Naive thymus-derived CD4-positive, alpha-beta T cell (primary cell): ENCODE measurements around the gene CCDC71L. TPM values are rescaled to one million over a fixed set of nuclear protein-coding genes. Genes with fewer than 3 reads are reported as not detected.

ENCODE experiments used
- ATAC-seq: fragments of 150-1000 bp; cut with Tn5 transposase; 2 replicates; pipeline ENCODE4 v1.10.0; 2021; ENCODE audit warnings: mild to moderate bottlenecking, moderate library complexity
- CTCF ChIA-PET: fragments of 350-600 bp; sonication (Branson Sonifier 250); formaldehyde crosslinking; loops from one replicate; lab custom pipeline; 2021; ENCODE audit warnings: antibody characterized with exemption; lab: Charles Lee
- POLR2A ChIA-PET: fragments of 350-600 bp; sonication (Branson Sonifier 250); formaldehyde crosslinking; loops from one replicate; lab custom pipeline; 2021; ENCODE audit warnings: antibody characterized with exemption, inconsistent platforms; lab: Charles Lee
- DNase-seq, 9 donors: peaks; one replicate each; pipeline versions ENCODE4 v3.0.0 to v3.0.0-alpha.2; 2020 to 2022; ENCODE audit warnings: mixed read lengths in 1 of 9
- H3K27ac ChIP-seq: one replicate; pipeline ENCODE4 v1.7.0; 2013; ENCODE audit warnings: mild to moderate bottlenecking, low read depth, low read length, moderate library complexity
- H3K27me3 ChIP-seq, 2 donors: one replicate each; pipeline ENCODE4 v1.7.0; 2013; ENCODE audit warnings: low read length in 2 of 2, mild to moderate bottlenecking in 2 of 2, moderate library complexity in 2 of 2; ENCODE audit not compliant: control insufficient read depth in 2 of 2, insufficient read depth in 2 of 2
- H3K36me3 ChIP-seq, 3 experiments: 1 replicate in 2 of 3; 2 replicates in 1 of 3; pipeline ENCODE4 v1.7.0; 2013; ENCODE audit warnings: low read length in 3 of 3, mild to moderate bottlenecking in 3 of 3, moderate library complexity in 1 of 3; ENCODE audit not compliant: insufficient read depth in 3 of 3, control insufficient read depth in 2 of 3
- H3K4me1 ChIP-seq, 2 donors: one replicate each; pipeline ENCODE4 v1.7.0; 2013; ENCODE audit warnings: low read length in 2 of 2, mild to moderate bottlenecking in 2 of 2, moderate library complexity in 1 of 2; ENCODE audit not compliant: control insufficient read depth in 2 of 2, insufficient read depth in 2 of 2
- H3K4me3 ChIP-seq: 2 replicates; pipeline ENCODE4 v1.7.0; 2013; ENCODE audit warnings: mild to moderate bottlenecking, low read length
- H3K9me3 ChIP-seq, 3 experiments: 1 replicate in 2 of 3; 2 replicates in 1 of 3; pipeline ENCODE4 v1.7.0; 2013; ENCODE audit warnings: low read length in 3 of 3; ENCODE audit not compliant: control insufficient read depth in 2 of 3
- H3K27ac Mint-ChIP-seq, 9 donors: one replicate each; pipeline ENCODE4 v1.8.0; 2020 to 2022; ENCODE audit warnings: mixed read lengths in 9 of 9, mild to moderate bottlenecking in 8 of 9, moderate library complexity in 5 of 9, inconsistent platforms in 2 of 9
- H3K27me3 Mint-ChIP-seq, 5 donors: one replicate each; pipeline ENCODE4 v1.8.0; 2021 to 2022; ENCODE audit warnings: mixed read lengths in 5 of 5, mild to moderate bottlenecking in 1 of 5
- H3K36me3 Mint-ChIP-seq, 5 donors: one replicate each; pipeline ENCODE4 v1.8.0; 2020 to 2022; ENCODE audit warnings: mixed read lengths in 5 of 5, mild to moderate bottlenecking in 3 of 5, inconsistent platforms in 1 of 5
- H3K4me1 Mint-ChIP-seq, 7 donors: one replicate each; pipeline ENCODE4 v1.8.0; 2020 to 2022; ENCODE audit warnings: mixed read lengths in 7 of 7, mild to moderate bottlenecking in 3 of 7, inconsistent platforms in 1 of 7
- H3K4me3 Mint-ChIP-seq, 10 donors: one replicate each; pipeline ENCODE4 v1.8.0; 2020 to 2022; ENCODE audit warnings: mild to moderate bottlenecking in 10 of 10, mixed read lengths in 10 of 10, moderate library complexity in 6 of 10, inconsistent platforms in 2 of 10
- H3K9me3 Mint-ChIP-seq, 11 donors: one replicate each; pipeline ENCODE4 v1.8.0; 2020 to 2022; ENCODE audit warnings: mixed read lengths in 11 of 11, mild to moderate bottlenecking in 4 of 11, inconsistent platforms in 1 of 11, moderate library complexity in 1 of 11
- intact Hi-C, 2 donors: fragments of 100-400 bp; cut with micrococcal nuclease; formaldehyde crosslinking; loops; one replicate each; pipeline ENCODE4 v1.15.1; 2023
- polyA plus RNA-seq, 2 donors: library from polyadenylated mRNA; unstranded; fragments of 300-500 nt; fragmentation: Illumina TruSeq; gene quantifications; one replicate each; pipeline ENCODE4 v1.2.3, GENCODE V29; 2021
- total RNA-seq, 6 experiments: library from RNA in 5 of 6; stranded (reverse) in 5 of 6; gene quantifications; 1 replicate in 5 of 6; 2 replicates in 1 of 6; pipeline ENCODE4 v1.2.3 and lab custom pipeline; 2021 to 2026

CCDC71L gene
- total and polyA plus RNA-seq, 7 experiments from 2014 or later = 2.5 to 14.6 (median 12.0) TPM

GRCh38 chr7:106655703-106656498 is 5.1 kb downstream of the CCDC71L start:
- Mint-ChIP-seq H3K27ac (no peak overlapping the region), H3K27me3 (peaks cover 0 to 31% (median 5%) of the 10 kb centered on the region in 5 donors), H3K4me1 (peaks cover 0 to 28% (median 21%) of the 10 kb centered on the region in 7 donors), H3K4me3 (no peak overlapping the region), H3K36me3 (no peaks in the 10 kb centered on the region), H3K9me3 (peaks cover 0 to under 1% (median 0%) of the 10 kb centered on the region in 11 donors)
- ATAC-seq (no peak), DNase-seq (no peak)
- Histone ChIP-seq H3K9me3 (no peaks in the 10 kb centered on the region), H3K36me3 (no peaks in the 10 kb centered on the region), H3K4me3 (no peak overlapping the region), H3K27ac (no peak overlapping the region), H3K27me3 (no peaks in the 10 kb centered on the region), H3K4me1 (peaks cover 8 to 16% of the 10 kb centered on the region in 2 donors)
- ChIA-PET POLR2A (interaction anchor here (0.7 to 0.9 kb wide), 2 partner anchors 17 to 863 kb away, joined by 3 to 4 read pairs; no protein-coding TSS in a partner anchor), CTCF (no interaction called here)
- intact Hi-C loops = loop anchor here in 1 of 2 donors (10.0 kb wide), 1 partner anchor 111 kb away; no protein-coding TSS in a partner anchor

GRCh38 chr7:106653488-106653887 is 7.5 kb downstream of the CCDC71L start:
- DNase-seq (no peak), ATAC-seq (no peak)
- H3K27me3 Mint-ChIP-seq = peaks cover 6 to 35% (median 8%) of the 10 kb centered on the region in 5 donors
- CTCF ChIA-PET = no interaction called here
- H3K27ac Mint-ChIP-seq = no peak overlapping the region
- Histone ChIP-seq H3K9me3 (no peaks in the 10 kb centered on the region), H3K36me3 (no peaks in the 10 kb centered on the region), H3K27ac (no peak overlapping the region), H3K4me3 (no peak overlapping the region), H3K27me3 (no peaks in the 10 kb centered on the region), H3K4me1 (peaks cover 0 to 7% of the 10 kb centered on the region in 2 donors)
- no peak overlapping the region for H3K4me3 Mint-ChIP-seq
- peaks cover 0 to 2% (median 0%) of the 10 kb centered on the region in 11 donors for H3K9me3 Mint-ChIP-seq
- peaks cover 0 to 14% (median 8%) of the 10 kb centered on the region in 7 donors for H3K4me1 Mint-ChIP-seq
- H3K36me3 Mint-ChIP-seq = no peaks in the 10 kb centered on the region
- intact Hi-C loops = loop anchor here in 1 of 2 donors (10.0 kb wide), 1 partner anchor 109 kb away; no protein-coding TSS in a partner anchor
- POLR2A ChIA-PET = no interaction called here

GRCh38 chr7:106652909-106653308 is 8.0 kb downstream of the CCDC71L start:
- no peak overlapping the region for H3K4me3 Mint-ChIP-seq
- no peak for ATAC-seq
- H3K4me1 ChIP-seq = peaks cover 0 to 7% of the 10 kb centered on the region in 2 donors
- POLR2A ChIA-PET = no interaction called here
- no peaks in the 10 kb centered on the region for H3K36me3 ChIP-seq
- CTCF ChIA-PET = no interaction called here
- H3K9me3 ChIP-seq = no peaks in the 10 kb centered on the region
- H3K27me3 Mint-ChIP-seq = peaks cover 8 to 37% (median 10%) of the 10 kb centered on the region in 5 donors
- intact Hi-C loops = loop anchor here in 1 of 2 donors (10.0 kb wide), 1 partner anchor 108 kb away; no protein-coding TSS in a partner anchor
- H3K27ac Mint-ChIP-seq = no peak overlapping the region
- no peak overlapping the region for H3K27ac ChIP-seq
- H3K36me3 Mint-ChIP-seq = no peaks in the 10 kb centered on the region
- no peaks in the 10 kb centered on the region for H3K27me3 ChIP-seq
- H3K4me3 ChIP-seq = no peak overlapping the region
- DNase-seq = no peak
- H3K9me3 Mint-ChIP-seq = peaks cover 0 to 2% (median 0%) of the 10 kb centered on the region in 11 donors
- peaks cover 0 to 9% (median 8%) of the 10 kb centered on the region in 7 donors for H3K4me1 Mint-ChIP-seq

GRCh38 chr7:106652092-106652491 is 8.9 kb downstream of the CCDC71L start:
- H3K4me1 ChIP-seq = peaks cover 0 to 1% of the 10 kb centered on the region in 2 donors
- Mint-ChIP-seq H3K36me3 (no peaks in the 10 kb centered on the region), H3K4me1 (peaks cover 0 to 3% (median 2%) of the 10 kb centered on the region in 7 donors), H3K27me3 (peaks cover 8 to 37% (median 13%) of the 10 kb centered on the region in 5 donors), H3K27ac (no peak overlapping the region), H3K9me3 (peaks cover 0 to 4% (median 0%) of the 10 kb centered on the region in 11 donors), H3K4me3 (no peak overlapping the region)
- DNase-seq (no peak), ATAC-seq (no peak)
- no peak overlapping the region for H3K4me3 ChIP-seq
- intact Hi-C loops = loop anchor here in 1 of 2 donors (10.0 kb wide), 1 partner anchor 107 kb away; no protein-coding TSS in a partner anchor
- CTCF ChIA-PET = interaction anchor here (1.1 kb wide), 1 partner anchor 8 kb away, joined by 5 read pairs; the partner anchor contains the start of gene CCDC71L
- no peaks in the 10 kb centered on the region for H3K9me3 ChIP-seq
- H3K27me3 ChIP-seq = no peaks in the 10 kb centered on the region
- H3K36me3 ChIP-seq = no peaks in the 10 kb centered on the region
- no peak overlapping the region for H3K27ac ChIP-seq
- POLR2A ChIA-PET = interaction anchor here (0.5 to 1.0 kb wide), 3 partner anchors 66 to 495 kb away, joined by 3 to 4 read pairs (median 3); no protein-coding TSS in a partner anchor

GRCh38 chr7:106646256-106646655 is 14.7 kb downstream of the CCDC71L start:
- ChIA-PET POLR2A (no interaction called here), CTCF (interaction anchor here (1.3 kb wide), 1 partner anchor 9 kb away, joined by 3 read pairs; no protein-coding TSS in a partner anchor)
- Mint-ChIP-seq H3K27ac (no peak overlapping the region), H3K4me3 (no peak overlapping the region), H3K36me3 (peaks cover 0 to 4% (median 0%) of the 10 kb centered on the region in 5 donors), H3K4me1 (peaks cover 0 to 1% (median 0%) of the 10 kb centered on the region in 7 donors), H3K9me3 (peaks cover 0 to 7% (median 1%) of the 10 kb centered on the region in 11 donors), H3K27me3 (peaks cover 10 to 24% (median 13%) of the 10 kb centered on the region in 5 donors)
- no peak for ATAC-seq
- H3K4me1 ChIP-seq = no peaks in the 10 kb centered on the region
- DNase-seq = no peak
- H3K9me3 ChIP-seq = no peaks in the 10 kb centered on the region
- H3K27ac ChIP-seq = no peak overlapping the region
- intact Hi-C loops = no loop called here
- no peak overlapping the region for H3K4me3 ChIP-seq
- H3K36me3 ChIP-seq = no peaks in the 10 kb centered on the region
- H3K27me3 ChIP-seq = no peaks in the 10 kb centered on the region

- Mint-ChIP-seq H3K27ac (no peak overlapping the region), H3K27me3 (peaks cover 12 to 31% (median 20%) of the 10 kb centered on the region in 5 donors), H3K4me3 (no peak overlapping the region), H3K4me1 (peaks cover 0 to 1% (median 0%) of the 10 kb centered on the region in 7 donors), H3K9me3 (peaks cover 0 to 7% (median 1%) of the 10 kb centered on the region in 11 donors), H3K36me3 (peaks cover 0 to 4% (median 0%) of the 10 kb centered on the region in 5 donors)
- Histone ChIP-seq H3K36me3 (no peaks in the 10 kb centered on the region), H3K27me3 (no peaks in the 10 kb centered on the region), H3K27ac (no peak overlapping the region), H3K9me3 (no peaks in the 10 kb centered on the region), H3K4me1 (no peaks in the 10 kb centered on the region), H3K4me3 (no peak overlapping the region)
- ATAC-seq (peak; percentile 61), DNase-seq (no peak)
- POLR2A ChIA-PET = no interaction called here
- CTCF ChIA-PET = interaction anchor here (0.6 to 1.3 kb wide), 2 partner anchors 10 to 91 kb away, joined by 3 read pairs; no protein-coding TSS in a partner anchor
- intact Hi-C loops = no loop called here
Measured at GRCh38 chr7:106644999-106645398, 16.0 kb downstream of the CCDC71L start.
